ENCODE results near the gene HYPK. TPM values are rescaled to one million over a fixed set of nuclear protein-coding genes. Genes with fewer than 3 reads are reported as not detected.

HYPK gene
- polyA plus RNA-seq (ENCODE audit: insufficient read length in 4 of 4) = 10 to 100 TPM in 3 of 4 donors, 1 to 10 TPM in 1; 9.9 to 20.9 (median 13.9) TPM

GRCh38 chr15:43800286-43801141 lies at the start of gene HYPK:
TSS of gene HYPK (plus strand) at chr15:43800599. CDS start at chr15:43800623, 24 bp downstream.
- peak in 3 of 4 donors; percentile 52 to 86 (median 78) for DNase-seq (ENCODE audit: low read depth in 4 of 4, low spot score in 2 of 4)

- no peak for DNase-seq (ENCODE audit: low read depth in 4 of 4, low spot score in 2 of 4)
These were observed 48.5 kb upstream of the HYPK start for GRCh38 chr15:43751885-43752284.

GRCh38 chr15:43762824-43763223 lies 37.6 kb upstream of the HYPK start:
- DNase-seq (ENCODE audit: low read depth in 4 of 4, low spot score in 2 of 4) = no peak

GRCh38 chr15:43763819-43764446 lies 36.5 kb upstream of the HYPK start:
- DNase-seq (ENCODE audit: low read depth in 4 of 4, low spot score in 2 of 4) = no peak

GRCh38 chr15:43769584-43770228 lies 30.7 kb upstream of the HYPK start:
- DNase-seq (ENCODE audit: low read depth in 4 of 4, low spot score in 2 of 4) = no peak

- no peak for DNase-seq (ENCODE audit: low read depth in 4 of 4, low spot score in 2 of 4)
These were observed 28.6 kb upstream of the HYPK start for GRCh38 chr15:43771816-43772215.

- DNase-seq (ENCODE audit: low read depth in 4 of 4, low spot score in 2 of 4) = no peak
These were observed 27.8 kb upstream of the HYPK start for GRCh38 chr15:43772624-43773023.

GRCh38 chr15:43774062-43774461 lies 26.3 kb upstream of the HYPK start:
- no peak for DNase-seq (ENCODE audit: low read depth in 4 of 4, low spot score in 2 of 4)

GRCh38 chr15:43775411-43775965 lies 24.9 kb upstream of the HYPK start:
- DNase-seq (ENCODE audit: low read depth in 4 of 4, low spot score in 2 of 4) = no peak

- no peak for DNase-seq (ENCODE audit: low read depth in 4 of 4, low spot score in 2 of 4)
These were observed 24.2 kb upstream of the HYPK start for GRCh38 chr15:43776101-43776717.

GRCh38 chr15:43776718-43777266 lies 23.6 kb upstream of the HYPK start, which contains the start of gene ELL3:
TSS of gene ELL3 (minus strand) at chr15:43776966. CDS start at chr15:43776901, 65 bp downstream.
- peak in 1 of 4 donors; percentile 51 for DNase-seq (ENCODE audit: low read depth in 4 of 4, low spot score in 2 of 4)

GRCh38 chr15:43777267-43777914 lies 23.0 kb upstream of the HYPK start:
- DNase-seq (ENCODE audit: low read depth in 4 of 4, low spot score in 2 of 4) = peak in 1 of 4 donors; percentile 67

GRCh38 chr15:43779016-43779415 lies 21.4 kb upstream of the HYPK start:
- DNase-seq (ENCODE audit: low read depth in 4 of 4, low spot score in 2 of 4) = no peak

- DNase-seq (ENCODE audit: low read depth in 4 of 4, low spot score in 2 of 4) = no peak
These were observed 11.0 kb upstream of the HYPK start for GRCh38 chr15:43789409-43789808.

GRCh38 chr15:43791993-43792760 lies 8.2 kb upstream of the HYPK start, which contains the start of gene SERF2:
TSS of gene SERF2 (plus strand) at chr15:43792320. CDS start at chr15:43792377, 57 bp downstream.
- DNase-seq (ENCODE audit: low read depth in 4 of 4, low spot score in 2 of 4) = peak; percentile 91 to 99 (median 99)

- no peak for DNase-seq (ENCODE audit: low read depth in 4 of 4, low spot score in 2 of 4)
These were observed 7.5 kb upstream of the HYPK start for GRCh38 chr15:43792761-43793476.

GRCh38 chr15:43793647-43794046 lies 6.8 kb upstream of the HYPK start:
- no peak for DNase-seq (ENCODE audit: low read depth in 4 of 4, low spot score in 2 of 4)
